Endodermal cell (in vitro differentiated cells): ENCODE results near the gene ASPN. TPM values are rescaled to one million over a fixed set of nuclear protein-coding genes. Genes with fewer than 3 reads are reported as not detected.

Experiments
- DNase-seq: peaks from one replicate; pipeline ENCODE4 v3.0.0-alpha.2; 2017
- H3K27ac ChIP-seq: 2 replicates; pipeline ENCODE4 v1.5.1; 2013; ENCODE audit warnings: mild to moderate bottlenecking, low read depth, low read length, moderate library complexity
- H3K27me3 ChIP-seq: 2 replicates; pipeline ENCODE4 v1.6.1; 2013; ENCODE audit warnings: mild to moderate bottlenecking, low read length, moderate library complexity; ENCODE audit not compliant: insufficient read depth, control insufficient read depth, poor library complexity, severe bottlenecking
- H3K36me3 ChIP-seq: 2 replicates; pipeline ENCODE4 v1.7.0; 2013; ENCODE audit warnings: mild to moderate bottlenecking, low read length, moderate library complexity; ENCODE audit not compliant: control insufficient read depth, insufficient read depth
- H3K4me1 ChIP-seq: one replicate; pipeline ENCODE4 v1.7.0; 2013; ENCODE audit warnings: low read length; ENCODE audit not compliant: control insufficient read depth, insufficient read depth
- H3K4me3 ChIP-seq: 2 replicates; pipeline ENCODE4 v1.5.1; 2013; ENCODE audit warnings: mild to moderate bottlenecking, low read length, moderate library complexity
- H3K9ac ChIP-seq: 2 replicates; pipeline ENCODE4 v1.6.1; 2013; ENCODE audit warnings: mild to moderate bottlenecking, low read length, moderate library complexity; ENCODE audit not compliant: poor library complexity, severe bottlenecking; ENCODE audit errors: extremely low read depth
- H3K9me3 ChIP-seq: 2 replicates; pipeline ENCODE4 v1.6.1; 2013; ENCODE audit warnings: mild to moderate bottlenecking, low read length, moderate library complexity; ENCODE audit not compliant: control insufficient read depth
- H3K27ac Mint-ChIP-seq: 2 replicates; pipeline ENCODE4 v1.8.0; 2020; ENCODE audit warnings: mixed read lengths
- H3K27me3 Mint-ChIP-seq: 2 replicates; pipeline ENCODE4 v1.8.0; 2021; ENCODE audit warnings: mild to moderate bottlenecking, mixed read lengths; ENCODE audit not compliant: insufficient read depth
- H3K36me3 Mint-ChIP-seq: 2 replicates; pipeline ENCODE4 v1.8.0; 2020; ENCODE audit warnings: low read depth, mixed read lengths
- H3K4me1 Mint-ChIP-seq: 2 replicates; pipeline ENCODE4 v1.8.0; 2020; ENCODE audit warnings: mixed read lengths
- H3K4me3 Mint-ChIP-seq: 2 replicates; pipeline ENCODE4 v1.8.0; 2020; ENCODE audit warnings: mild to moderate bottlenecking, moderate library complexity, mixed read lengths
- H3K9me3 Mint-ChIP-seq: 2 replicates; pipeline ENCODE4 v1.8.0; 2020; ENCODE audit warnings: mild to moderate bottlenecking, mixed read lengths
- CTCF ChIP-seq: fragments of 200-600 bp; sonication (generic); conservative IDR thresholded peaks from 2 replicates; pipeline ENCODE4 v1.5.0; 2021; ENCODE audit warnings: antibody characterized with exemption, mild to moderate bottlenecking
- WGBS, 2 experiments: methylation state at CpG; one replicate each; pipeline versions ENCODE4 v1.1.5 to v1.1.7; 2013; ENCODE audit warnings: missing lambda C conversion rate in 2 of 2, mixed read lengths in 1 of 2; ENCODE audit not compliant: insufficient coverage in 1 of 2, insufficient read length in 1 of 2; 5-methylcytosine and 5-hydroxymethylcytosine counted together
- total RNA-seq, 2 donors: library from RNA; stranded (reverse); fragmentation: NEBNext Ultra II Directional in 1 of 2; extraction: Animal tissue kit (Norgen Biotek cat#: 25700) in 1 of 2; gene quantifications; 2 replicates in 1 of 2; 3 replicates in 1 of 2; pipeline ENCODE4 v1.2.1, GENCODE V29; 2021

ASPN gene
- total RNA-seq, 2 donors from 2014 or later, result not detected

GRCh38 chr9:92463984-92464383 lies 18.3 kb downstream of the ASPN start:
- H3K4me3 Mint-ChIP-seq, result no peak overlapping the region
- no peak overlapping the region for H3K27ac Mint-ChIP-seq
- no peaks in the 10 kb centered on the region for H3K36me3 Mint-ChIP-seq
- Histone ChIP-seq H3K4me1 (no peaks in the 10 kb centered on the region), H3K9ac (no peak overlapping the region), H3K27me3 (no peaks in the 10 kb centered on the region), H3K9me3 (no peaks in the 10 kb centered on the region), H3K36me3 (no peaks in the 10 kb centered on the region), H3K4me3 (no peak overlapping the region), H3K27ac (no peak overlapping the region)
- peaks cover 5% of the 10 kb centered on the region for H3K4me1 Mint-ChIP-seq
- whole genome bisulfite sequencing, 2 experiments, result 87 to 100% methylated on average over 2 to 3 of the region's 3 CpGs
- TF ChIP-seq CTCF, result no peak
- H3K27me3 Mint-ChIP-seq, result no peaks in the 10 kb centered on the region
- H3K9me3 Mint-ChIP-seq, result no peaks in the 10 kb centered on the region
- no peak for DNase-seq

GRCh38 chr9:92463387-92463786 lies 18.9 kb downstream of the ASPN start:
- no peaks in the 10 kb centered on the region for H3K9me3 ChIP-seq
- H3K4me3 Mint-ChIP-seq, result no peak overlapping the region
- no peaks in the 10 kb centered on the region for H3K27me3 Mint-ChIP-seq
- peaks cover 5% of the 10 kb centered on the region for H3K4me1 Mint-ChIP-seq
- no peaks in the 10 kb centered on the region for H3K4me1 ChIP-seq
- no peaks in the 10 kb centered on the region for H3K36me3 Mint-ChIP-seq
- no peak overlapping the region for H3K27ac Mint-ChIP-seq
- no peak overlapping the region for H3K4me3 ChIP-seq
- no peak overlapping the region for H3K9ac ChIP-seq
- DNase-seq, result no peak
- H3K27ac ChIP-seq, result no peak overlapping the region
- no peak for TF ChIP-seq CTCF
- H3K36me3 ChIP-seq, result no peaks in the 10 kb centered on the region
- no peaks in the 10 kb centered on the region for H3K9me3 Mint-ChIP-seq
- H3K27me3 ChIP-seq, result no peaks in the 10 kb centered on the region

- Mint-ChIP-seq H3K36me3 (no peaks in the 10 kb centered on the region), H3K4me3 (no peak overlapping the region), H3K9me3 (no peaks in the 10 kb centered on the region), H3K4me1 (no peaks in the 10 kb centered on the region), H3K27ac (no peak overlapping the region), H3K27me3 (no peaks in the 10 kb centered on the region)
- H3K4me1 ChIP-seq, result no peaks in the 10 kb centered on the region
- no peak for TF ChIP-seq CTCF
- WGBS, 2 experiments, result 98% methylated on average over 3 of the region's 4 CpGs; no CpG with 5 or more reads in 1 of the 2 experiments
- H3K27me3 ChIP-seq, result no peaks in the 10 kb centered on the region
- H3K27ac ChIP-seq, result no peak overlapping the region
- H3K36me3 ChIP-seq, result no peaks in the 10 kb centered on the region
- no peak overlapping the region for H3K9ac ChIP-seq
- DNase-seq, result no peak
- H3K9me3 ChIP-seq, result no peaks in the 10 kb centered on the region
- no peak overlapping the region for H3K4me3 ChIP-seq
These were observed 24.7 kb downstream of the ASPN start for GRCh38 chr9:92457576-92457975.
